ENCODE data around the gene CD46. TPM values are rescaled to one million over a fixed set of nuclear protein-coding genes. Genes with fewer than 3 reads are reported as not detected.

CD46 gene
- total RNA-seq, 2 donors from 2014 or later = 44.9 to 85.4 TPM

GRCh38 chr1:207744000-207744534, 7.8 kb upstream of the CD46 start:
- Histone ChIP-seq H3K4me1 (peaks cover 0 to 14% of the 10 kb centered on the region in 2 donors), H3K27ac (no peak overlapping the region), H3K27me3 (no peaks in the 10 kb centered on the region), H3K4me3 (no peak overlapping the region), H3K9me3 (no peaks in the 10 kb centered on the region), H3K36me3 (no peaks in the 10 kb centered on the region)
- DNase-seq (ENCODE audit: low spot score) = no peak
- TF ChIP-seq CTCF (IDR thresholded peaks at IDR 0.05) = no peak

GRCh38 chr1:207745285-207745684, 6.6 kb upstream of the CD46 start:
- H3K36me3 ChIP-seq = no peaks in the 10 kb centered on the region
- H3K27ac ChIP-seq = no peak overlapping the region
- DNase-seq (ENCODE audit: low spot score) = no peak
- no peak overlapping the region for H3K4me3 ChIP-seq
- TF ChIP-seq CTCF (IDR thresholded peaks at IDR 0.05) = no peak
- H3K27me3 ChIP-seq = no peaks in the 10 kb centered on the region
- H3K4me1 ChIP-seq = peaks cover 0 to 25% of the 10 kb centered on the region in 2 donors
- H3K9me3 ChIP-seq = no peaks in the 10 kb centered on the region

GRCh38 chr1:207745839-207746767, 5.8 kb upstream of the CD46 start:
- peaks cover 0 to 33% of the 10 kb centered on the region in 2 donors for H3K4me1 ChIP-seq
- no peaks in the 10 kb centered on the region for H3K9me3 ChIP-seq
- no peaks in the 10 kb centered on the region for H3K27me3 ChIP-seq
- no peak for DNase-seq (ENCODE audit: low spot score)
- TF ChIP-seq CTCF (IDR thresholded peaks at IDR 0.05) = no peak
- H3K27ac ChIP-seq = no peak overlapping the region
- H3K36me3 ChIP-seq = no peaks in the 10 kb centered on the region
- H3K4me3 ChIP-seq = no peak overlapping the region

- Histone ChIP-seq H3K9me3 (no peaks in the 10 kb centered on the region), H3K27ac (no peak overlapping the region), H3K4me3 (no peak overlapping the region), H3K36me3 (no peaks in the 10 kb centered on the region), H3K27me3 (no peaks in the 10 kb centered on the region), H3K4me1 (peaks cover 0 to 42% of the 10 kb centered on the region in 2 donors)
- TF ChIP-seq CTCF (IDR thresholded peaks at IDR 0.05) = no peak
- no peak for DNase-seq (ENCODE audit: low spot score)
Observed at GRCh38 chr1:207747627-207748492, 4.0 kb upstream of the CD46 start.

GRCh38 chr1:207748737-207749528, 2.9 kb upstream of the CD46 start:
- Histone ChIP-seq H3K36me3 (no peaks in the 10 kb centered on the region), H3K27me3 (no peaks in the 10 kb centered on the region), H3K4me3 (no peak overlapping the region), H3K4me1 (peaks cover 0 to 53% of the 10 kb centered on the region in 2 donors), H3K27ac (peak overlapping the region in 1 of 2 donors; percentile 4), H3K9me3 (no peaks in the 10 kb centered on the region)
- no peak for DNase-seq (ENCODE audit: low spot score)
- TF ChIP-seq CTCF (IDR thresholded peaks at IDR 0.05) = no peak

Data from right atrium auricular region (tissue), 2 donors.